Measurements from ENCODE around the gene ABHD16A.

Gene ABHD16A

GRCh38 chr6:31676904-31677303, 26.2 kb downstream of the ABHD16A start:
- Histone ChIP-seq H3K27ac (no peak overlapping the region), H3K4me3 (no peak overlapping the region)
- TF ChIP-seq, protein P1, sequence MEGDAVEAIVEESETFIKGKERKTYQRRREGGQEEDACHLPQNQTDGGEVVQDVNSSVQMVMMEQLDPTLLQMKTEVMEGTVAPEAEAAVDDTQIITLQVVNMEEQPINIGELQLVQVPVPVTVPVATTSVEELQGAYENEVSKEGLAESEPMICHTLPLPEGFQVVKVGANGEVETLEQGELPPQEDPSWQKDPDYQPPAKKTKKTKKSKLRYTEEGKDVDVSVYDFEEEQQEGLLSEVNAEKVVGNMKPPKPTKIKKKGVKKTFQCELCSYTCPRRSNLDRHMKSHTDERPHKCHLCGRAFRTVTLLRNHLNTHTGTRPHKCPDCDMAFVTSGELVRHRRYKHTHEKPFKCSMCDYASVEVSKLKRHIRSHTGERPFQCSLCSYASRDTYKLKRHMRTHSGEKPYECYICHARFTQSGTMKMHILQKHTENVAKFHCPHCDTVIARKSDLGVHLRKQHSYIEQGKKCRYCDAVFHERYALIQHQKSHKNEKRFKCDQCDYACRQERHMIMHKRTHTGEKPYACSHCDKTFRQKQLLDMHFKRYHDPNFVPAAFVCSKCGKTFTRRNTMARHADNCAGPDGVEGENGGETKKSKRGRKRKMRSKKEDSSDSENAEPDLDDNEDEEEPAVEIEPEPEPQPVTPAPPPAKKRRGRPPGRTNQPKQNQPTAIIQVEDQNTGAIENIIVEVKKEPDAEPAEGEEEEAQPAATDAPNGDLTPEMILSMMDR (IDR thresholded peaks at IDR 0.05), result no peak
- no peak for DNase-seq (ENCODE audit: low spot score)

- no peak overlapping the region for H3K4me3 ChIP-seq
- H3K27ac ChIP-seq, result no peak overlapping the region
- TF ChIP-seq, protein P1 (IDR thresholded peaks at IDR 0.05), result no peak
- no peak for DNase-seq (ENCODE audit: low spot score)
These were observed 26.7 kb downstream of the ABHD16A start for GRCh38 chr6:31676322-31676903.

DNA sequence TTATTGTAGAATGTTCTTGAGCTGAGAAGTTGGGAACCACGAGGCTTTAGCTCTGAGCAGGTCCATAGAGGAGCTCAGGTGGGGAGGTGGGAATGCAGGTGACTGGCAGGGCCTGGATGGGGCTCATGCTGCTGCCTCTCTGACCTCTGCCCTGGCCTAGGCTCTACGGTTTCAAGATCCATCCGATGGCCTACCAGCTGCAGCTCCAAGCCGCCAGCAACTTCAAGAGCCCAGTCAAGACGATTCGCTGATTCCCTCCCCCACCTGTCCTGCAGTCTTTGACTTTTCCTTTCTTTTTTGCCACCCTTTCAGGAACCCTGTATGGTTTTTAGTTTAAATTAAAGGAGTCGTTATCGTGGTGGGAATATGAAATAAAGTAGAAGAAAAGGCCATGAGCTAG, 33.4 kb downstream of the ABHD16A start, which contains the start of gene LY6G5B:
Gene LY6G5B (plus strand): TSS at position 301 of the 400 bp plus-strand sequence. CDS start 975 bp downstream, outside the sequence.
- no peak for DNase-seq (ENCODE audit: low spot score)
- Histone ChIP-seq H3K27ac (no peak within 1 kb of the TSS), H3K4me3 (no peak within 1 kb of the TSS)
- TF ChIP-seq, protein P1 (IDR thresholded peaks at IDR 0.05), result no peak

DNA sequence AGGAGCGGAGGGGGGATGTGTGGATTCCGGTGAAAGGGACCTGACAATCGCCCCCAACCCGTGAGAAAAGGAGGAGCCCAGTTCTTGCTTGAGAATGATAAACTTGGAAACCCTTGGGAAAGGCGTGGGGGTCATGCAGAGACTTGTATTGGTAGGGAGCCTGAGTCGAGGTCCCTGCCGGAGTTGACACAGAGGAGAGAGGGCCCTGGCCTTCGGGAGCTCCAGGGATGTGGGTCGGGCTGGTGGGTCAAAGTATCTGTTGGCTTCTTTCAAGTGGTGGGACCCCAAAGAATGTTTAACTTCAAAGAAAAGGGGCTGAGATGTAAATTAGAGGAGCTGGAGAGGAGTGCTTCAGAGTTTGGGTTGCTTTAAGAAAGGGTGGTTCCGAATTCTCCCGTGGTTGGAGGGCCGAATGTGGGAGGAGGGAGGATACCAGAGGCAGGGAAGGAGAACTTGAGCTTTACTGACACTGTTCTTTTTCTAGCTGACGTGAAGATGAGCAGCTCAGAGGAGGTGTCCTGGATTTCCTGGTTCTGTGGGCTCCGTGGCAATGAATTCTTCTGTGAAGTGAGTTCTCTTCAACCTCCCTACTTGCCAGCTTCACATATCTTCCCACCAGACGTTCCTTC, 36.7 kb downstream of the ABHD16A start:
- TF ChIP-seq, protein P1 (IDR thresholded peaks at IDR 0.05), result no peak
- Histone ChIP-seq H3K4me3 (peak overlapping the region; percentile 82), H3K27ac (peak overlapping the region; percentile 88 to 96)
- no peak for DNase-seq (ENCODE audit: low spot score)

DNA sequence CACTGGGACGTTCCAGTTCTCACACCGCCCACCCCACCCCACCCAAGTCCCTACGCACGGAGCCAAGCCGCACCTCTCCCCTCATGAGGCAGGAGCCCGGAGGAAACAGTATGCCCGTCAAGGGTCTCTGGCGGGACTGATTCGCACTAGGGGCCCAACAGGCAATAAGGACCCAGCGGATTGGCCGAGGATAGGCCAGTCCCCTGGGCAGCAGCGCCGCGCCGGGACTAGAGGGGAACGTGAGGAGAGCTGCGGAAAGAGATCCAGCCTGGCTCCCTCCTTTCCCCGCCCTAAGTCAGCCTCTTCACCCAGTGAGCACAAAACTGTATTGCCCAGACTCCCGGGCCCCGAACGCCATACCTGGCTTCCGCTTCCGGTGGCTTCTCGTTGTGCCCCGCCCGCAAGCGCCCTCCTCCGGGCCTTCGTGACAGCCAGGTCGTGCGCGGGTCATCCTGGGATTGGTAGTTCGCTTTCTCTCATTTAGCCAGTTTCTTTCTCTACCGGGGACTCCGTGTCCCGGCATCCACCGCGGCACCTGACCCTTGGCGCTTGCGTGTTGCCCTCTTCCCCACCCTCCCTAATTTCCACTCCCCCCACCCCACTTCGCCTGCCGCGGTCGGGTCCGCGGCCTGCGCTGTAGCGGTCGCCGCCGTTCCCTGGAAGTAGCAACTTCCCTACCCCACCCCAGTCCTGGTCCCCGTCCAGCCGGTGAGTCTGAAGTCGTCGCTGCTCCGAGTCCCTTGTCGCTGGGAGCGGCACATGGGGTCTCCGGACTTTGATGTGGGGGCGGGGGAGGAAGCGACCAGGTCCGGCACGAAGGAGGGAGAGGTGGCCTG, 37.4 kb downstream of the ABHD16A start, which contains the start of gene CSNK2B:
Gene CSNK2B (plus strand): TSS at position 580 of the 836 bp plus-strand sequence. CDS start 752 bp downstream, outside the sequence.
- peak; percentile 100 for DNase-seq (ENCODE audit: low spot score)
- TF ChIP-seq, protein P1 (IDR thresholded peaks at IDR 0.05), result no peak
- peak within 1 kb of the TSS; percentile 88 to 96 for H3K27ac ChIP-seq

GRCh38 chr6:31664790-31665500, 38.2 kb downstream of the ABHD16A start, which contains the start of gene GPANK1:
Gene GPANK1, minus strand, starts transcription at chr6:31664997. Its CDS starts 519 bp downstream, at chr6:31664478.
- TF ChIP-seq, protein P1 (IDR thresholded peaks at IDR 0.05), result no peak
- Histone ChIP-seq H3K27ac (peak within 1 kb of the TSS; percentile 88 to 96), H3K4me3 (peak within 1 kb of the TSS; percentile 82)
- DNase-seq (ENCODE audit: low spot score), result peak; percentile 92

More for the DNA sequence above, 37.4 kb downstream of the ABHD16A start, which contains the start of gene CSNK2B:
- H3K4me3 ChIP-seq, result peak within 1 kb of the TSS; percentile 82

All from coronary artery (tissue), 2 donors.